Measurements from ENCODE around the gene PNMA1. TPM values are rescaled to one million over a fixed set of nuclear protein-coding genes. Genes with fewer than 3 reads are reported as not detected.

The PNMA1 gene
- total RNA-seq, 1 donor from 2014 or later, result 42.1 TPM

DNA sequence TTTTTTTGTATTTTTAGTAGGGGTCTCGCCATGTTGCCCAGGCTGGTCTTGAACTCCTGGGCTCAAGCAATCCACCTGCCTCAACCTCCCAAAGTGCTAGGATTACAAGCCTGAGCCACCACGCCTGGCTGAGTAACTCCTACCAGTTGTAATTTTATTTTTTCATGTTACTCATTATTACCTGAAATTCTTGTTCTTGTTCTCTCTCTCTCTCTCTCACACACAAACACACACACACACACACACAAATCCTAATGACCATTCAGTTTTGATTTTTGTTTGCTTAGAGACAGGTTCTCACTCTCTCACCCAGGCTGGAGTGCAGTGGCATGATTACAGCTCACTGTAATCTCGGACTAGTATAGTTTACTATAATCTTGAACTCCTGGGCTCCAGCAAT lies 39.2 kb downstream of the PNMA1 start:
- DNase-seq (ENCODE audit: low spot score), result no peak

- no peak for DNase-seq (ENCODE audit: low spot score)
These were observed 46.3 kb downstream of the PNMA1 start for GRCh38 chr14:73667854-73668253.

- no peak for DNase-seq (ENCODE audit: low spot score)
These were observed 47.6 kb downstream of the PNMA1 start for GRCh38 chr14:73666583-73666982.

- no peak for DNase-seq (ENCODE audit: low spot score)
These were observed 49.1 kb downstream of the PNMA1 start for GRCh38 chr14:73665130-73665529.

GRCh38 chr14:73663548-73664212 lies 50.5 kb downstream of the PNMA1 start:
- DNase-seq (ENCODE audit: low spot score), result no peak

DNA sequence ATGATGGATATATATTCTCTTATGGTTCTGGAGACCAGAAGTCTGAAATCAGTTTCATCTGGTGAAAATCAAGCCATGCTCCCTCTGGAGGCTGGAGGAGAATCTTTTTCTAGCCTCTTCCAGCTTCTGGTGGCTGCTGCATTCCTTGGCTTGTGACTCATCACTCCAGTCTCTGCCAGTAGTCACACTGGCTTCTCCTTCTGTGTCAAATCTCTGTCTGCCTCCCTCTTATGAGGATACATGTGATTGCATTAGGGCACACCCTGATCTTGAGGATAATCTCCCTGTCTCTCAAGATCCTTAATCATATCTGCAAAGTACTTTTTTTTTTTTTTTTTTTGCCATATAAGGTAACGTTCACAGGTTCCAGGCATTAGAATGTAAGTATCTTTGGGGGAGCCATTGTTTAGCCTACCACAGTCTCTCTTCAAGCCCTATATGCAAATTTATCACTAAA lies 51.7 kb downstream of the PNMA1 start:
- no peak for DNase-seq (ENCODE audit: low spot score)

DNA sequence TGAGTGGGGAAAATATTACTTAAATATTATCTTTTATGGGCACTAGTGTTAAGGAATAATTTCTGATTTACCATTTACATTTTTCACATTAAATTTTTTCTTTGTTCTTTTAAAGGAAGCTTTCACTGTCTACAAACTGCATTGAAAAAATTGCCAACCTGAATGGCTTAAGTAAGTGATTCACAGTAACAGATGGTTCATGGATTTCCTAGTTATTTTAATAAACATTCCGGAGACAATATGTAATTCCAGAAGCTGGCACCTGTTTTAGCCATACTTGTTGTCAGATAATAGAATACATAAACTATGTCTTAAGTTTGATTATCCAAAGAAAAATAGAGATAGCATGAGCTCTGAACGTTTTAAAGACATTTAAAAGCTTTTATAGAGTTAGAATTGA lies 52.3 kb downstream of the PNMA1 start:
- no peak for DNase-seq (ENCODE audit: low spot score)

Other genes starting within 250 kb of the PNMA1 start
- 5.8 TPM for gene RIOX1, start 223.5 kb downstream of the PNMA1 start, total RNA-seq (ENCODE audit: insufficient read depth, low replicate concordance)
- gene ACOT1, start 177.2 kb downstream of the PNMA1 start, total RNA-seq (ENCODE audit: insufficient read depth, low replicate concordance), result 2.6 TPM
- 2.6 TPM for gene HEATR4, start 155.4 kb downstream of the PNMA1 start, total RNA-seq (ENCODE audit: insufficient read depth, low replicate concordance)
- gene ACOT2, start 145.2 kb downstream of the PNMA1 start, total RNA-seq (ENCODE audit: insufficient read depth, low replicate concordance), result 48.2 TPM
- 4.3 TPM for gene ACOT4, start 122.5 kb downstream of the PNMA1 start, total RNA-seq (ENCODE audit: insufficient read depth, low replicate concordance)
- not detected for gene ACOT6, start 101.9 kb downstream of the PNMA1 start, total RNA-seq (ENCODE audit: insufficient read depth, low replicate concordance)
- 7.0 TPM for gene DNAL1, start 69.4 kb downstream of the PNMA1 start, total RNA-seq (ENCODE audit: insufficient read depth, low replicate concordance)
- gene PTGR2, start 137.4 kb upstream of the PNMA1 start, total RNA-seq (ENCODE audit: insufficient read depth, low replicate concordance), result 16.1 TPM
- gene ZNF410, start 172.5 kb upstream of the PNMA1 start, total RNA-seq (ENCODE audit: insufficient read depth, low replicate concordance), result 71.5 TPM
- 8.4 TPM for gene FAM161B, start 235.7 kb upstream of the PNMA1 start, total RNA-seq (ENCODE audit: insufficient read depth, low replicate concordance)
- 17.1 TPM for gene COQ6, start 235.9 kb upstream of the PNMA1 start, total RNA-seq (ENCODE audit: insufficient read depth, low replicate concordance)

Data from umbilical cord (tissue), 2 donors.